Smooth muscle cell (in vitro differentiated cells): ENCODE measurements around the gene MAVS. TPM values are rescaled to one million over a fixed set of nuclear protein-coding genes. Genes with fewer than 3 reads are reported as not detected.

Experiments
- DNase-seq: peaks from one replicate; lab custom pipeline; 2025; ENCODE audit not compliant: unreplicated experiment; lab: John Stamatoyannopoulos, UW
- H2AFZ ChIP-seq: fragments of 200-600 bp; sonication (generic); 2 replicates; pipeline ENCODE4 v1.6.0; 2016; ENCODE audit warnings: antibody characterized with exemption, low read depth, mild to moderate bottlenecking
- H3F3A ChIP-seq: fragments of 200-600 bp; sonication (generic); 2 replicates; pipeline ENCODE4 v1.6.0; 2017; ENCODE audit warnings: antibody characterized with exemption, low read depth
- H3K27ac ChIP-seq: fragments of 200-600 bp; sonication (generic); 2 replicates; pipeline ENCODE4 v1.5.1; 2016; ENCODE audit warnings: low read depth, mild to moderate bottlenecking
- H3K27me3 ChIP-seq: fragments of 200-600 bp; sonication (generic); 2 replicates; pipeline ENCODE4 v1.6.1; 2016; ENCODE audit warnings: low read depth, mild to moderate bottlenecking
- H3K36me3 ChIP-seq: fragments of 200-600 bp; sonication (generic); 2 replicates; pipeline ENCODE4 v1.5.1; 2016; ENCODE audit warnings: low read depth
- H3K4me1 ChIP-seq: fragments of 200-600 bp; sonication (generic); 2 replicates; pipeline ENCODE4 v1.5.1; 2016; ENCODE audit warnings: low read depth
- H3K4me2 ChIP-seq: fragments of 200-600 bp; sonication (generic); 2 replicates; pipeline ENCODE4 v1.6.0; 2016; ENCODE audit warnings: mild to moderate bottlenecking
- H3K4me3 ChIP-seq: fragments of 200-600 bp; sonication (generic); 2 replicates; pipeline ENCODE4 v1.5.1; 2016; ENCODE audit warnings: mild to moderate bottlenecking
- H3K79me2 ChIP-seq: fragments of 200-600 bp; sonication (generic); 2 replicates; pipeline ENCODE4 v1.6.0; 2016; ENCODE audit warnings: low read depth, mild to moderate bottlenecking
- H3K9ac ChIP-seq: fragments of 200-600 bp; sonication (generic); 2 replicates; pipeline ENCODE4 v1.6.0; 2016; ENCODE audit warnings: low read depth
- H3K9me3 ChIP-seq: fragments of 200-600 bp; sonication (generic); replicated peaks from 2 replicates; pipeline ENCODE4 v1.5.1; 2016; ENCODE audit warnings: low read depth
- H4K20me1 ChIP-seq: fragments of 200-600 bp; sonication (generic); 2 replicates; pipeline ENCODE4 v1.6.0; 2016; ENCODE audit warnings: low read depth
- WGBS: methylation state at CpG from one replicate; pipeline ENCODE4 v1.1.7; 2016; ENCODE audit warnings: low lambda C conversion rate; 5-methylcytosine and 5-hydroxymethylcytosine counted together
- polyA plus RNA-seq: library from polyadenylated mRNA; unstranded; fragments of >200 nt; fragmentation: Nextera tagmentation; extraction: Ambion mirVana; gene quantifications from 2 replicates; pipeline ENCODE4 v1.2.1, GENCODE V29; 2016
- total RNA-seq: library from RNA; depleted of rRNA; stranded (reverse); fragments of >200 nt; gene quantifications from 2 replicates; pipeline ENCODE4 v1.2.3, GENCODE V29; 2014
- TF ChIP-seq, protein P1 (sequence below): fragments of 200-600 bp; sonication (generic); IDR thresholded peaks from 2 replicates; pipeline ENCODE4 v1.5.1; 2017; ENCODE audit warnings: borderline replicate concordance, mild to moderate bottlenecking, antibody characterized with exemption; ENCODE audit not compliant: insufficient read depth, poor library complexity, severe bottlenecking

MAVS gene
- total and polyA plus RNA-seq, 2 experiments from 2014 or later = 7.8 to 12.5 TPM

- H4K20me1 ChIP-seq = no peaks in the 10 kb centered on the region
- H2AFZ ChIP-seq = peak overlapping the region; percentile 97
- H3K9me3 ChIP-seq = no peaks in the 10 kb centered on the region
- H3K27me3 ChIP-seq = no peaks in the 10 kb centered on the region
- H3K4me3 ChIP-seq = peak overlapping the region; percentile 100
- peaks cover 6% of the 10 kb centered on the region for H3F3A ChIP-seq
- TF ChIP-seq, protein P1, sequence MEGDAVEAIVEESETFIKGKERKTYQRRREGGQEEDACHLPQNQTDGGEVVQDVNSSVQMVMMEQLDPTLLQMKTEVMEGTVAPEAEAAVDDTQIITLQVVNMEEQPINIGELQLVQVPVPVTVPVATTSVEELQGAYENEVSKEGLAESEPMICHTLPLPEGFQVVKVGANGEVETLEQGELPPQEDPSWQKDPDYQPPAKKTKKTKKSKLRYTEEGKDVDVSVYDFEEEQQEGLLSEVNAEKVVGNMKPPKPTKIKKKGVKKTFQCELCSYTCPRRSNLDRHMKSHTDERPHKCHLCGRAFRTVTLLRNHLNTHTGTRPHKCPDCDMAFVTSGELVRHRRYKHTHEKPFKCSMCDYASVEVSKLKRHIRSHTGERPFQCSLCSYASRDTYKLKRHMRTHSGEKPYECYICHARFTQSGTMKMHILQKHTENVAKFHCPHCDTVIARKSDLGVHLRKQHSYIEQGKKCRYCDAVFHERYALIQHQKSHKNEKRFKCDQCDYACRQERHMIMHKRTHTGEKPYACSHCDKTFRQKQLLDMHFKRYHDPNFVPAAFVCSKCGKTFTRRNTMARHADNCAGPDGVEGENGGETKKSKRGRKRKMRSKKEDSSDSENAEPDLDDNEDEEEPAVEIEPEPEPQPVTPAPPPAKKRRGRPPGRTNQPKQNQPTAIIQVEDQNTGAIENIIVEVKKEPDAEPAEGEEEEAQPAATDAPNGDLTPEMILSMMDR = no peak
- peak overlapping the region; percentile 100 for H3K27ac ChIP-seq
- peak overlapping the region; percentile 100 for H3K4me2 ChIP-seq
- peaks cover 8% of the 10 kb centered on the region for H3K79me2 ChIP-seq
- DNase-seq = no peak
- H3K4me1 ChIP-seq = peaks cover 11% of the 10 kb centered on the region
- peak overlapping the region; percentile 100 for H3K9ac ChIP-seq
- no peaks in the 10 kb centered on the region for H3K36me3 ChIP-seq
- WGBS = 62% methylated on average over 20 of the region's 20 CpGs
Observed at GRCh38 chr20:3820901-3821727, 25.5 kb upstream of the MAVS start.

- H3K4me1 ChIP-seq = peaks cover 11% of the 10 kb centered on the region
- peaks cover 8% of the 10 kb centered on the region for H3K79me2 ChIP-seq
- peaks cover 6% of the 10 kb centered on the region for H3F3A ChIP-seq
- no peaks in the 10 kb centered on the region for H3K27me3 ChIP-seq
- no peak overlapping the region for H3K4me2 ChIP-seq
- no peak overlapping the region for H3K9ac ChIP-seq
- no peaks in the 10 kb centered on the region for H3K9me3 ChIP-seq
- no peak overlapping the region for H2AFZ ChIP-seq
- no peaks in the 10 kb centered on the region for H3K36me3 ChIP-seq
- H4K20me1 ChIP-seq = no peaks in the 10 kb centered on the region
- no peak for DNase-seq
- no peak overlapping the region for H3K27ac ChIP-seq
- 97% methylated on average over 14 of the region's 14 CpGs for WGBS
- TF ChIP-seq, protein P1 = no peak
- H3K4me3 ChIP-seq = no peak overlapping the region
Observed at GRCh38 chr20:3821996-3822395, 24.6 kb upstream of the MAVS start.

- H3K4me2 ChIP-seq = no peak overlapping the region
- H3K27me3 ChIP-seq = no peaks in the 10 kb centered on the region
- H4K20me1 ChIP-seq = no peaks in the 10 kb centered on the region
- 96% methylated on average over 20 of the region's 20 CpGs for WGBS
- peaks cover 11% of the 10 kb centered on the region for H3K4me1 ChIP-seq
- no peak overlapping the region for H2AFZ ChIP-seq
- TF ChIP-seq, protein P1 = no peak
- H3F3A ChIP-seq = peaks cover 2% of the 10 kb centered on the region
- DNase-seq = no peak
- no peaks in the 10 kb centered on the region for H3K36me3 ChIP-seq
- H3K4me3 ChIP-seq = no peak overlapping the region
- no peaks in the 10 kb centered on the region for H3K9me3 ChIP-seq
- peaks cover 8% of the 10 kb centered on the region for H3K79me2 ChIP-seq
- no peak overlapping the region for H3K27ac ChIP-seq
- H3K9ac ChIP-seq = no peak overlapping the region
Observed at GRCh38 chr20:3823881-3824280, 22.8 kb upstream of the MAVS start.
